ENCODE data around the gene SLC35E2B.
"Not testable (repeated sequence)": the region's sequence is repeated elsewhere in the genome, so short reads cannot be mapped to it uniquely, and the experiment has no call there.

Gene SLC35E2B

DNA sequence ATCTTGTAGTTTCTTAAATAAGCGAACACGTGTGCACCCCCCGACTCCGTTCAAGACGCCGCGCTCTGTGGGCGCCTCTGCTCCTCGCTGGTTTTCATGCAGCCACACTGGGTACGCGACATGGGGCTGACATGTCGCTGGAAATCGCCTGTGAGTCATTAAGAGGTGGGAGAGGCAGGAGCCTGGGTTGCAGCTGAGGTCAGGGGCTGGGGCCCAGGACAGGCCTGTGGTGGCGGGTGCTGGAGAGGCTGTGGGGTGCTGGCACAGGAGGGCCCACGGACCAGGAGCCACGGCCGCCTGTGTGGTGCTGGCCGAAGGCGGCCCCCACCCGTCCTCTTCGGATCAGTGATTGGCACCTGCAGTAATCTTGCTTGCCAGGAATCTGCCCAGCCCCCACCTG, 17.8 kb downstream of the SLC35E2B start:
- not testable (repeated sequence) for DNase-seq (ENCODE audit: low read depth)

DNA sequence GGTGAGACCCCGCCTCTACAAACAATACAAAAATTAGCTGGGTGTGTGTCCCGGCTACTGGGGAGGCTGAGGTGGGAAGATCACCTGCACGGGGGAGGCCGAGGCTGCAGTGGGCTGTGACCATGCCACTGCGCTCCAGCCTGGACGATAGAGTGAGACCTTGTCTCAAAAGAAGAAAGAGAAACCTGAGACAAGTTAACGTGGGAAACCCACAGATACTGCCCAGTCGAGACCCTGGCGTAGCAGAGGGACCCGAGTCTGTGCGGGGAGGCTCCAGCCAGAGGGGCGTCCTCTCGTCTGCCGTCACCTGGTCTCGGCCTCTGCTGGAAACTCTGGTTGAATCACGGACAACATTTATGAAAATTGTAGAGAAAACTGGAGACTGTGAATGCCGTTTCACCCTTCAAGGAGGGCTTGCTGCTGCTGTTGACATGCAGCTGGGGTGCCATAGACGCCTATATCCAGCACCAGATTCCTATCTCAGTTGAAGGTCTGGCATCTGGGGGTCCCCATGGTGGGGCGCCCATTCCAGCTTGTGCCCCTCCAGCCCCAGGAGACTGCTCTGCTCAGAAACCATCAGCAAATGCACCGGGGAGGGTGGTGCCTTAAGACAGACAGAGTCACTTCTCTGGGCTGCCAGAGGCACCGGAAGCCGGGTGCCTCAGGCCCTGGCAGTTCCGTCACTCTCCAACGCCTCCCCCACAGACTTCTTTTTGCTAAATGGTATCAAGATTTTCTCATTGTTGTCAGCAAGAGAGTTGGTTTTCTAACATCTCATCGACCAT, 20.2 kb downstream of the SLC35E2B start:
- no peak for DNase-seq (ENCODE audit: low read depth)

DNA sequence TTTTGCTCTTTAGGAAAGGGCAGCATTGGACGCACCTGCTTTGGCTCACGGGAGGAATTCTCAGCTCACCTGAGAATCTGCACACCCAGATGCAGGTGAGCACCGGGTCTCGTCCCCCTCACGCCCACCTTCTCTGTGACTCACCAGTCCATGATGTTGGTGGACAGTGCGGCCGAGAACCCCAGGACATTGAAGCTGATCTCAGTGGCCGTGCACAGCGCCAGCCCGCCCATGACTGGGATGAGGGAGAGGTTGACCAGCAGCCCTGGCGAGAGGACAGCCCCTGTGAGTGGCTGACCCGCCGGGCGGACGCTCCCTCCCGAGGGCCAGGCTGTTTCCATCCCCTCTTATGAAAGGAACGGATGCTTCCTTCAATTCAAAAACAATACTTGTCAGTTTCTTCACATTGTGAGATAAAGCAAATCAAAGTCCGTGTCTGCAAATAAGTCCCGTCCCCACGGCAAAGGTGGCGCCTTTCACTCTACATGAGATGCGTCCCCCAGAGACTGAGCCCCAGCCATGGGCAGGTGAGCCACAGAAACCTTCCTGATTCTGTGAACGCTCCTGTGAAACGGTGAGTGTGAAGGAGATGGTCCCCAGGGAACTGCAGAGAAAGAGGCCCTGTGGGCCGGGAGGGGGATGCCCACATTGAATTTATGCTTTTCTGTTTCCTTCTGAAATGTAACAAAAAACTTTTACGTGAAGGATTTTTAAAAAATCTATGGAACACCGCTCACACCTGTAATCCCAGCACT, 21.1 kb downstream of the SLC35E2B start:
- no peak for DNase-seq (ENCODE audit: low read depth)

DNA sequence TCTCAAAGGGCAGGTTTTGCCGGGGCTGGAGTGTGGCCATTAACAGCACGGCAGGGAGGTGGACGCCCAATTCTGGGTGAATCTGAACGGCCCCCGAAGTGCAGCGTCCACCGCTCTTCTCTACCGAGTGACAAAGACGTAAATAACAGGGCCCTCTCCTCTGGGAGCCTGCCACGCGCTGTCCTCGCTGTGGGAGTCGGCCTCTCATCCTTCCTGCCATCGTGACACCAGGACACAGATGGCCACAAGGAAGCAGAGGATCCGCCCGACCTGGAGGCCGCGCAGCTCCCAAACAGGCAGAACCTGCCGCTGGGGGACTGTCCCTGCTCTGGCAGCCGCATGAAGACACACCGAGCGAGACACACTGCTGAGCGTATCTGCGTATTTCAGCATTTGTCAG, 21.7 kb downstream of the SLC35E2B start:
- no peak for DNase-seq (ENCODE audit: low read depth)

DNA sequence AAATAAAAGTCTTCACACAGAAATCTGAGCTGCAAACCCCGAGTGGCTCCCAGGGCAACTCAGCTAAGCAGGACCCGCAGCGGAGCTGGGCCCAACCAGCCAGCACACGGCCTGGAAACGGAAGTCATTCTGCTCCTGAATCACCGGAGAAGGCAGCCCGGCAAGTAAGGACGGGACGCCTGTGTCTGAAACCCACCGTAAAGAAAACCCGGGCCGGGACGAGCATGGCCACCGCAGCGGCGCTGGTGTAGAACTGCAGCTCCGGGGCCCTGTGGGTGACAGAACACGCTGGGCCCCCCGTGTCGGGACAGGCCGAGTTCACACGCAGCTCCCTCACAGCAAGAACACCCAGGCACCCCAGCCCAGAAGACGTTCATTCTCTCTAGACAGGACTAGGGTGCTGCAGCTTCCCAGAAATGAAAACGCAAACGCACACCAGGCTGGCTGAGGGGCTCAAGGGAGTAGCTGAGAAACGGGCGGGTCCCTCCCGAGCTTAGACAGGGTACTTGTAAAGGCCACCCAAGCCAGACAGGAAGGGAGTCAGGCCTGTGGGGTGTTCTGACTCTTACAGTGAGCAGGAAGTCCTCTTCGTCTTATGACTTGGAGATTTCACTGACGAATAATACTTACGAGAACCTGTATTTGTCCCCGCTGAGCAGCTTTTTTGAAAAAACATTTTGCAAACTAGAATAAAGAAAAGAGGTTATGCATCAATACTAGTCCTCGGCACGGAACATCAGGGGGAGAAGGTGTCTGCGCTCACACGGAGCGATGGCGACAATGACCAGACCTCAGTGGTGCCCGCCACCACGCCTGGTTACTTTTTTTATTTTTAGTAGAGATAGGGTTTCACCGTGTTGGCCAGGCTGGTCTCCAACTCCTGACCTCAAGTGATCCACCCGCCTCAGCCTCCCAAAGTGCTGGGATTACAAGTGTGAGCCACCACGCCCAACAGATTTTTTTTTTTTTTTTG, 22.8 kb downstream of the SLC35E2B start:
- DNase-seq (ENCODE audit: low read depth), result no peak

DNA sequence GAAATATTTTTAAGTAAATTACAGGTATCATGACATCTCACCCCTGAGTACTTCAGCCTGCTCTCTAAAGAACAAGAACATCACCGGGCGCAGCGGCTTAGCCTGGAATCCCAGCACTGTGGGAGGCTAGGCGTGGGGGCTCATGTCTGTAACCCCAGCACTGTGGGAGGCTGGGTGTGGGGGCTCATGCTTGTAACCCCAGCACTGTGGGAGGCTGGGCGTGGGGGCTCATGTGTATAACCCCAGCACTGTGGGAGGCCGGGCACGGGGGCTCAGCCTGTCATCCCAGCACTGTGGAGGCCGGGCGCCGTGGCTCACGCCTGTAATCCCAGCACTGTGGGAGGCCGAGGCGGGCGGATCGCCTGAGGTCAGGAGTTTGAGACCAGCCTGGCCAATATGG, 26.1 kb downstream of the SLC35E2B start:
- no peak for DNase-seq (ENCODE audit: low read depth)

DNA sequence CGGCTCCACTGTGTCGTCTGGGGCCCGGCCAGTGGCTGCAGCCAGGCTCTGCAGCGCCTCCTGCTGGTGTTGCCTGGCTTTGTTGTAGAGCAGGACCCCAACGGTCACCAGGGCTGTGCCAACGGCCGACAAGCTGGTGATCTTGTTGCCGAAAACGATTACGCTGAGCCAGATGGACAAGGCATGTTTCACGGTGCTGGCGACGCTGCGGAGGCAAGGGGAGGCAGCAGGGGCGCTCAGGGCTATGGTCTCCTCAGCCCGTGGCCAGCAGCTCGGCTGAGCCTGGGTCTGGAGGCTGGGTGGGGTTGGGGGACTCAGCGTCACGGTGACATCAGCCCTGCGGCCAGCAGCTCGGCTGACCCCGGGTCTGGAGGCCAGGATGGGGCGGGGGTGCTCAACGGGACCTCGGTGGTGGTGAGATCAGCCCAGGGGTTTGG, 26.8 kb downstream of the SLC35E2B start:
- DNase-seq (ENCODE audit: low read depth), result no peak

DNA sequence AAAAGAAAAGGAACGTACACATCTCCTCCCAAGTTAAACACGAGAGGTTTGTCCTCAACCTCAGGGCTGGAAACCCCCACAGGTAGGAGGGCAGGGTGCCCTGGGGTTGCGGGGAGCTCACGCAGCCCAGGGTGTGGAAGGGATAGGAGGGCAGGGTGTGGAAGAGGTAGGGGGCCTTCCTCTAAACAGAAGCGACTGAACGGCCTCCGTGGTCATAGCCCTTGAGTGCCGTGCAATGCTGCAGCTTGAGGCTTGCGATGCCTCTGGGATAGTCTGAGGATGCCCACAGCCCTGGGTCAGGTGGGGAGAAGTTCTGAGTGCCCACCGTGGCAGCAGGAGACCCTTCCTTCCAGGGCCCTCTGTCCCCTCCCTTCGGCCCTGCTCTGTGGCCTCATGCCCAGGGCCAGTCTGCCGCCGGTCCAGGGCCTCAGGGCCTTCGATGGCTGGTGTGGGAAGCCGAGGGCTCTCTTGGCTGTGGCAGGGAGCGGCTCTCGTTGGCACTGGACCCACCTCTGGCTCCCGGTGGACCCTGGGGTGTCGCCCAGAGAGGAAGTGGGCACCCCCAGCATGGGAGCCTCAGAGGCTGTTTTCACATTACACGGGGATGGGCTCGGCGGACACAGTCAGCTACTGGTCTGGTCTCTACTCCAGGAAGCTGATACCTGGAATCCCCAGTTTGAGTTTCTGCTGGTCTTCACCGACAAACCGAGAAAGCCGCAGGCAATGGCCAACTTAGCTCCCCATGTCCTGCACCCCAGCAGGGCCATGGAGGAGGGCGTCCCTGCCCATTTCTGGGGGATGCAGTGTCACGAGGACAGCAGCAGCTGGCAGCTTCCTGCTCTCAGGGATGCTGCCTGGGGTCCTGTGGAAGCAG, 27.4 kb downstream of the SLC35E2B start:
- no peak for DNase-seq (ENCODE audit: low read depth)

DNA sequence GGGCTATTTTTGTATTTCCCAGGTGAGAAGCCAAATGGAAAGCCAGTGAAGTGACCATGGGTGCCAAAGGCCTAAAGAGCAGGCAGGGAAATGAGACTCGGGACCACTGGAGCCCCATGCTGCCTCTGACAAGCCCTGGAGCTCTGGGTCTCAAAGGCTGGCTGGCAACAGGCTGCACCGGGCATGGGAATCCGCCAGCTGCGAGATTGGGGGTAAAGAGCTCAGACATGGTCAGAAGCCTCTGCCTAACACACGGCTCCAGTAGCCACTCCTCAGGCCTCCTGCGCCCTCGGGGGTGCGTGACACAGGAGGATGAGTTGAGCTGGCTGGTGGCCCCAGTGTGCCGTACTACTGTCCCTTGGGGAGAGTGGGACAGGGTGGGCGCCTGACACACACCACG, 28.3 kb downstream of the SLC35E2B start:
- not testable (repeated sequence) for DNase-seq (ENCODE audit: low read depth)

DNA sequence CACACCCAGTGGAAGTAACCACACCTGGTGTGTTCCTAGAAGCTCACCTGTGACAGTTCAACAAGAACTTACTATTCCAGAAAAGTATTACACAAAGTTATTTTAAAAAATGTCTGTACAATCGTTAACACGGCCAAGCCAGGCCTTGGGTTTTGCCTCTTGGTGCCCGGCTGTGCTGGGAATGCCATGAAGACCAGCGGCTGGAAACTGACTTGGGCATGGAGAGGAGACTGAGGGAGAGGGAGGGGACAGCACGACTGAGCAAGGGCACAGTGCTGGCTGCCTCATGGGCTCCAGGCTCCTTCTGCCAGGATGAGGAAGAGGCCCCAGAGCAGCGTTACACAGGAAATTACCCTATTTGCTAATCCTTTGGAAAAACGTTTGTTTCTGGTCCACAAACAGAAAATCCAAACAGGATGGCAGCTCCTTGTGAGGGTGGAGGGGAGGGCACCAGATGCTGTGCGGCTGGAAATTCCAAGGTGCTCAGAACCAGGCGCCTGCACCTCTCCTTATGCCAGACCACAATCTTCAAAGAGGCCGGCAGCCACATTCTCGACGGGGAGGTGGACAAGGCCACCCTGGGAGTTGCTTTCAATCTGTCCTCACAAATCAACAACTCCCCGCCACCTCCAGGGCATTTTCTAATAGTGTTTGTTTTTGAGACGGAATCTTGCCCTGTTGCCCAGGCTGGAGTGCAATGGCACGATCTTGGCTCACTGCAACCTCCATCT, 29.6 kb downstream of the SLC35E2B start:
- not testable (repeated sequence) for DNase-seq (ENCODE audit: low read depth)

DNA sequence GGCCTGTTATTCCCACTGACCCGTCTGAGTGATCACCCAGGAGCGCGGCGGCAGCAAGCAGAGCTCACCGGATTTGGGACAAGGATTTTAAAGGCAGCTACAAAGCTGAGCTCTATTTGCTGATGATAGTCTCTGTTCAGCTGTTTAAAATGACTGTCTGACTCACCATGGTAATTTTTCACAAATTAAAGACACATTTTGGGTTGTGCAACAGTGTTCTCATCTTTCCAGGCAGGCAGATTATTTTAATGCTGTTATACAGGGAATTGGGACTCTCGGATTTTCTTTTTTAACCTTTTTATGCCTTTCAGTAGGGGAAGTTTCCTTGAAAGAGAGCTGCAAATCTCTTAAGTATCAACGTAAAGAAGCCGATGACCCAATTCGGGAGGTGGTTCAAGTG, 30.2 kb downstream of the SLC35E2B start:
- not testable (repeated sequence) for DNase-seq (ENCODE audit: low read depth)

DNA sequence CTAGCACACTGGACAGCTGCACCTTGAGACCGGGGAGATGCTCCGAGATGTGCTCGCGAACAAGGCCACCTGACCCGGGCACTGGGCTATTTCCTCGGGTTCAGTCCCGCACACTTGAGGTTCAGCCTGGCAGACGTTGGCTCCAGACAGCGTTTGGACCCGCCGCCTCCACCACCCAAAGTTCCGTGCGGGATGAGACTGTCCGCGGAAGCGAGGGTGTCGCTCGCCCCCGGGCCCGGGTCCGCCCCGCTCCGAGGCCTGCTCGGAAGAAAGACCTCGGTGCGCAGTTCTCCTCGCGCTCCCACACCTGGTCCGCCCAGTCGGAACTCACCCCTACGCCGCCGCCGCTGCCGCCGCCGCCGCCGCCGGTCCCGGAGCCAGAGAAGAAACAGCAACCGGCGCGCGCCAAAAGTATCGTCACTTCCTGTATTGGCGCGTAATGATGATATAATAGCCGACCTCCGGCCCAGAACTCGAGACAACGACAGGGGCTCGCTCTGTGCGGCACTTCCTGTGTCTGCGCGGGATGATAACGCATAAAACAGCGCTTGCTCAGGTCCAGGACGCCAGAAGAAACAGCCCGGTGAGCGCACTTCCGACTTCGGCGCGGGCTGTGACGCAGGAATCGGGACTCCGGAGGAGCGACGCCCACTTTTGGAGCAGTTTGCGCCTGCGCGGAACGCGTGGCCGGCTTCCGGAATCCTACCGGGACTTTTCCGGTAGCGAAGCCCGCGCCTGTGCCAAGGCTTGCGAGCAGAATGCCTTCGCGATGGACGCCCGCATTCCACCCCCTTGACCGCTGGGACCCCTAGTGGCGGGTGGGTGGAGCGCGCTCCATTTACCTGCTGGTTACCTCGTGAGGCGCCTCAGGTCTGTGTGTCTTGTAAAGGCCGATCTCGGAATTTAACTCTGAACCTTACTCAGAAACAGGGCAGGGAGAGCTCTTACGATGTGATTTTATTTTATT, 33.7 kb downstream of the SLC35E2B start, which contains the start of gene CDK11B:
CDK11B (minus strand) TSS at position 422 of the 967 bp plus-strand sequence. CDS start 1,519 bp downstream, outside the sequence.
- DNase-seq (ENCODE audit: low read depth), result peak; percentile 97

DNA sequence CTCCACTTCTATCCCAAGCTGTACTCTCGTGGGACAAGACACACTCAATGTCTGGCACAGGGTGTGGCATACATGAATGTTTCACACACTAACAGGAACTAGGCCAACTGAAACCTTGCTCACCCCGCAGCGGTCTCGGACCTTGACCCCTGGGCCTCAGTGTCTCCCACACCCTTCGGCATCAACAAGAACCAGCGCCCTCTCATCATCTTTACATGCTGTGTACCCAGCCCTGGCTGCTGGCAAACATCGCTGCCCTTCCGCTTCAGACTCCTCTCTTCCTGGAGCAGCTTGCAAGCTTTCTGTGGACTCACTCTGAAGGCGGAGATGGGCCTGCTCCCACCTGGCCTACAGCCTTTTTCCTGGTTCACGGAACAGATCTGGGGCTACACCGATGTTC, 44.3 kb downstream of the SLC35E2B start:
- not testable (repeated sequence) for DNase-seq (ENCODE audit: low read depth)

DNA sequence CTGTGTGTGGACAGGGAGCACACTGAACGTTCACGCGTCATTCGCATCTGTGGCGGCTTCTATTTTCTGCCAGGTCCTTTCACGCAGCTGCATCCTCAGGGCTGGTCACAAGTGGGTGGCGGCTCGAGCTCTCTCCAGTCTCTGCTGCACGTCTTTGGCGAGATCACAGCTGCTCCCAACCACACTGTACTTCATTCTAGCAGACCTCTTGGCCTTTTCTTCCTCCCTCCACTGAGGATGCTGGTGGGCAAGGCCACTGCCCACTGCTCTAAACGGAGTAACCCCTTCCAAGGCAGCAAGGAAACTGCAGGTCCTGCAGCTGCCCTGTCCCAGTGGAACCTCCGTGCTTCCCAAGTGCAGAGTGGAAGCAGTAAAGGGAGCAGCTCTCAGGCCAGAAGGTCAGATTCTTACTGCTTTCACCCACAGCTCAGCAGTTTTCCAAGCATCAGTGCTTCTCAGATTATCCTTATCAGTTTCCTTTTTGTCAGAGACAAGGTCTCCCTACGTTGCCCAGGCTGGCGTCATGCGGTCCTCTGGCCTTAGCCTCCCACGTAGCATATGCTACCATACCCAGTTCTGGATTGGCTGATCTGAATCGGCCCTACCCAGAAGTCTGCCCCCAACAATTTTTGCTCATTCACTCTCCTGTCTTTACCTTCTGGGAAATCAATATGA, 44.9 kb downstream of the SLC35E2B start:
- not testable (repeated sequence) for DNase-seq (ENCODE audit: low read depth)

DNA sequence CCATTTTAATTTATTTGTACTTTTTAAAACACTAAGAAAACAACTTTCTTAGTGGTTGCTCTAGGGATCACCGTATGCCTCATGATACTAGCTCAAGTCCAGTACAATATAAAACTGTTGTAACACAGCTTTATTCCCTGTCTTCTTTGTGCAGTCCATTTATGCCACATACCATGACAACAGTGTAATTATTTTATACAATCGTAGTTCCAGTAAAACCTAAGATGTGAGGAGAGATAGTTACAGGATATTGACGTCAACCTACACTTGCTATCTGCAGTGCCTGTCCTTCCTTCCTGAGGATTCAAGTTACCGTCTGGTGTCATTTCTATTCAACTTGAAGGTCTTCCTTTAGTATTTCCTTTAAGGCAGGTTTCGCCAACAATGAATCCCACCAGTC, 46.3 kb downstream of the SLC35E2B start:
- not testable (repeated sequence) for DNase-seq (ENCODE audit: low read depth)

DNA sequence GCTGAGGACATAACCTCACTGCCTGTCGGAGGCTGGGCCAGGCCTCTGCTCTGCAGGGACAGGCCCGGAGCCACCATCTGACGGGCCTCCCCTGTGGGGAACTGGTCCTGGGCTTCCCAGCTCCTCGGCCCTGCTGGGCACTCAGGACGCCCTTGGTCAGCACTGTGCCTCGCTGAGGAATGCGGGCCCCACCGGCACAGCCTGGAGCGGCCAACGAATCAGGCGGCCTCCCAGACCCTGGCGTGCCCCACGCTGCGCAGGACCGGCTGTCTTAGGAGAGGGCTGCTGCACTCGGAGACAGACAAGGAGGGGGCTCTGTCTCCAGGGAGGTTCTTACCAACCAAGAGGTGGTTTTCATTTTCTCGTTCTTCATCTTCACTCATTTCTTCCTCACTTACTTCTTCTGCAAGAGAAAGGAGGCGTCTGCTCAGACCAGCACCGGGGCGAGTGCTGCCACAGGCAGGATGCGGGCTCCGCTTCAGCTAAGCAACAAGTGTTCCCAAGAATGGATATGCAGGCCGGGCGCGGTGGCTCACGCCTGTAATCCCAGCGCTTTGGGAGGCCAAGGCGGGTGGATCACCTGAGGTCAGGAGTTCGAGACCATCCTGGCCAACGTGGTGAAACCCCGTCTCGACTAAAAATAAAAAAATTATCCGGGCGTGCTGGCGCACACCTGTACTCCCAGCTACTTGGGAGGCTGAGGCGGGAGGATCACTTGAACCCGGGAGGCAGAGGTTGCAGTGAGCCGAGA, 51.7 kb downstream of the SLC35E2B start:
- DNase-seq (ENCODE audit: low read depth), result not testable (repeated sequence)

DNA sequence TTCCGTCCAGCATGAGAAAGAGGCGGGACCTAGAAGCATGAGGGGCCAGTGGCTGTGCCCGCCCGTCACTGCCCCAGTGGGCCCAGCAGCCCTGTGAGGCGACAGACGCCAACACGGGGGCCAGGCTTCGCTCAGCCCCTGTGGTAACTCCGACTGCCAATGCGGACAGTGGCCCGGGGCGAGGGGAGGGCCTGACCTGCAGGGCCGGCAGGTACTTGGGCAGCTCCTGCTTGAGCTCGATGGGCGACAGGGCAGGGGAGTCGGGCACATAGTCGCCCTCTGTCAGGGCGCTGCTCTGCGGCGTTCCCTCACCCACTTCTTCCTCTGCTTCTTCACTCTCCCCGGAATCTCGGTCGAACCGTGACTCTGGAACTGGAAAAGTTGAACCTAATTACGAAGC, 52.5 kb downstream of the SLC35E2B start:
- not testable (repeated sequence) for DNase-seq (ENCODE audit: low read depth)

DNA sequence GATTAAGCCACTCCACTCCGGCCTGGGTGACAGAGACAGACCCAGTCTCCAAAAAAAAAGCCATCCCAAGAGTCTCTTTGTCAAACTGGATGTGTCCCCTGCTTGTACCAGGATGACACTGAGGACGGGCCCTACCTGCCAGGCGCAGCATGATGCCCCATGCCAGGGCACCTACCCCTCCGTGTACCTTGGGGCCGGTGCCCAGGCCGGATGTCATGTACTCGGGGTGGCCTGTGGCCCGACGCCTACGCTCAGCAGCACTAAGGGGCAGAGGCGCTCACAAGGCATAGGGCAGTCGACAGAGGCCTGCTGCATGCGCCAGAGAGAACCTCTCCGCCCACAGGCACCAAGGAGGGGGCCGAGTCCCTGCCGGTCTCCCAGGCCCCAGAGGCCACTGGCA, 53.2 kb downstream of the SLC35E2B start:
- not testable (repeated sequence) for DNase-seq (ENCODE audit: low read depth)
